Central memory CD4-positive, alpha-beta T cell (primary cell): ENCODE data around the gene CUTA.
"Not testable (repeated sequence)": the region's sequence is repeated elsewhere in the genome, so short reads cannot be mapped to it uniquely, and the experiment has no call there.

ENCODE experiments used
- DNase-seq: peaks from one replicate; pipeline ENCODE4 v3.0.0; 2022

CUTA gene

DNA sequence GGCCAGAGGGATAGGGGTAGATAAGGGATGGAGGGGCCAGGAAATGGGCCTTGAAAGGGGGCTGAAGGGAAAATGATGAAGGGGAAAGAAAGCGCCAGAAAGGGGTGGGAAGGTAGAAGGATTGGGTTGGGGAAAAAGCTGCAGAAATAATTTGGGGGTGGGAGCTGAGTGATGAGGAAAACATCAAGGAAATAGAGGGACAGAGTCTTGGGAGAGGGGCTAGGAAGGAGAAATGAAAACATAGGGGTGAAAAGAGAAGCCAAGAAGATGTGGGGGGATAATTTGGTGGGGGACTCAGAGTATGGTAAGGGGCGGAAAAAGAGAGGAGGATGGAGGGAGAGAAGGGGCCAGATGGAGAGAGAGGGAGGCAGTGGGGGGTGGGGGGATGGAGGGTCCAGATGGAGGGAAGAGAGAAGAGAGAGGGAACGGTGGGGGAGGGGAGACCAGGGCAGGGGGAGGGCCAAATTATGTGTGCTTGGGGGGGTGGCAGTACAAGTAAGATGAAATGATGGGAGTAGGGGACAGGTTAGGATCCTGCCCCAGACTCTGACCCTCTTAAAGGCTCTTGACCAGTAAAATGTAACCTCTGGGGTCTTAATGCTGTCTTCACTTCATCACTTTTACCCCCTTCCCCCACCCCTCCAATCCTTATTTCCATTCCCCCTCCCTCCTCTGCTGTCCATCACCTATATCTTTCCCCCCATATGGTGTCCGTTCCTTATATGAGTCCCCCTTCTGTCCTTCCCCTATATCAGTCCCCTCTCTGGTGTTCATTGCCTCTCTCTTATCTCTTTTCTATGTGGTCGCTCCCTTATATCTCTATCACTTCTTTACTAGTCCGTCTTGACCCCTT, 2.8 kb upstream of the CUTA start:
- DNase-seq: no peak

DNA sequence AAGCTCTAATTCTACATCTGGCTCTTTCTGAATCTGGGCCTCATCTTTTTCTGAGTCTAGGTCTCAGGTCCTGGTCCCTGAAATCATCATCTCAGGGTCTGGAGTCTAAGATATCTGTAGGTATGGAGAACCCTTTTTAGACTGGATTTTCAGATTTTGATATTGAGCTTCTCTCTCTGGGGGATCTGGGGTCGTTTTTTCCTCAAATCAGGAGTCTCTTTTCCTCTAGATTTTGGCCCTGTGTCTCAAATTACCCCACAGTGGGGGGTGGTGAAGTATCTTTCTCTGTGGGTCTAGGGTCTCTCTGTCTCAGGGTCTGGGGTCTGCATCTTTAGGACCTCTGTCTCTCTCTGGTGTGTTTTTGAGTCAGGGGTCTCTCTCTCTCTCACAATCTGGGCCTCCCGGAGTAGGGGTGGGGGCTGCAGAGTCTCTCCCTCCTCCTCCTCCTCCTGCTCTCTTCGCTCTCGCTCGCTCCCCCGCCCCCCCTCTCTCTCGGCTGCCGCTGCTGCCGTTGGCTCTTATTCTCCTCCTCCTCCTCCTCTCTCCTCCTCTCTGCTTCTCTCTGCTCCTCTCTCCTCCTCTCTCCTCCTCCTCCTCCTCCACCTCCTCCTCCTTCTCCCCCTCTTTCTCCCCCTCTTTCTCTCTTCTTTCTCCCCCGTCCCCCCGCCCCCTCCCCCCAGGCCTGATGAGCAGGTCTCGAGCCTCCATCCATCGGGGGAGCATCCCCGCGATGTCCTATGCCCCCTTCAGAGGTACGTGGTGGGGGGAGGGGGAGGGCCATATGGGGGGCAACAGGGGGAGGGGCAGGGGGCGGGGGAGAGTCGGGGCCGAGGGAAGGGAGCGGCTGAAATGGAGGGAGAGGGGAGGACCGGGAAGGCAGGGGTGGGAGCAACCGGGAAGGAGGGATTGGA, 1.9 kb upstream of the CUTA start, which contains the start of gene SYNGAP1:
TSS of gene SYNGAP1 (plus strand) at position 486 of the 911 bp plus-strand sequence. CDS start at position 686, 200 bp downstream.
- no peak for DNase-seq

DNA sequence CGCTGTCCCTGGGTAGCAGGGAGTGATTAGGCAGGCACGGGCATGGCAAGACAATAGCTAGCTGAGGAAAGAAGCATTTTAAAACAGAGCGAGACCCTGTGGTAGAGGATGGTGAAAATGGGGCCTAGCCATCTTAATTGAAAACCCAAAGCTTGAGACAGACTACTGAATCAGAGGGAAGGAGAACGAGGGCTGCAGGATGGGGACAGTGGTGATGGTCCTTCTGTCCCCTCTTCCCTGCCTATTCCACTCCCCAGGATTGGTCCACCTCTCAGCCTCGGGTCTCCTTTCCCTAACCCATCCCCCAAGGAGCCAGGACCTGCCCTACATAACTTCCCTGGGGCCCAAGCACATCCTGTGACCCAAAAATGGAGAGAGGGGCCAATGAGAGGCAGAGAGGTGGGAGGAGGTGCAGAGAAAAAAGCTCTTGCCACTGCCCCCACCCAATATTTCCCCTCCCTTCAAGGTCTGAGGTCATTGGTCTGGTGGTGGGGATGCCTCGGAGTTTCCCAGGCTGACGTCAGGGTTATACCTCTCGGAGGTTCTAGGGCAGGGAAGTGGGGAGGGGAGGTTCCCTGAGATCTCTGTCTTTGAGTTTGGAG, 884 bp upstream of the CUTA start:
- peak; percentile 80 for DNase-seq

DNA sequence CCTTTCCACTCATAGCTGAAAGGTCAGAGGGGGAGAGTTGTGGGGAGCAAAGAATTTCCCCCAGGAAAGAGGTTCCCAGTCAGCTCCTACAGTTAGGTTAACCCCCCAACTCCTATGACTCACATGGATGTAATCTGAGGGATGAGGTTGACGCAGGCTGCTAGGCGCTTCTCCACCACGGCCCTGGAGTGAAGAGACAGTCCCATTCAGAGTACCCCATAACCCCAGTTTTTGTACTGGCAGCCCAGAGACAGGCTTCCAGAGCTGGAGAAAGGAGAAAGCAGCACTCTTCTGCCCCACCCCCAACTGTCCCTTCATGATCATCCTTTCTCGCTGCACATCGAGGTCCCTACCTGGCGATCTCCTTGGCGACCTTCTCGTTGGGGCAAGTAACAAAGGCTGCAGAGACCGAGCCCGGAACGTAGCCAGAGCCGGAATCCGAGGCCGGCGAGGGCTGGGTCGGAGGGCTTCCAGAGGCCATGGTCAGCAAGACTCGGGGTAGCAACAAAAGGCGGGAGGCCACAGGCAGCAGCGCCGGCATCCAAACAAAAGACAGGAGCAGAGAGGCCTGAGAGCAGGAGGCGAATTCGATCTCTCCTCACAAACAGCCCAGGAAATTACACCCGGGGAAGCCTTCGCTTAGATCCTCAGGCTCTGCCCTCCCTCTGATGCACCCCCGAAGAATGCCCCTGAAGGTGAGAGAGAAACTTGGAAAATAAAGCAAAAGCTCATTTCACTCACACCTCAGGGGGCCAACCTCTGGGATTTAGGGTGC, 592 bp downstream of the CUTA start:
- DNase-seq: no peak

DNA sequence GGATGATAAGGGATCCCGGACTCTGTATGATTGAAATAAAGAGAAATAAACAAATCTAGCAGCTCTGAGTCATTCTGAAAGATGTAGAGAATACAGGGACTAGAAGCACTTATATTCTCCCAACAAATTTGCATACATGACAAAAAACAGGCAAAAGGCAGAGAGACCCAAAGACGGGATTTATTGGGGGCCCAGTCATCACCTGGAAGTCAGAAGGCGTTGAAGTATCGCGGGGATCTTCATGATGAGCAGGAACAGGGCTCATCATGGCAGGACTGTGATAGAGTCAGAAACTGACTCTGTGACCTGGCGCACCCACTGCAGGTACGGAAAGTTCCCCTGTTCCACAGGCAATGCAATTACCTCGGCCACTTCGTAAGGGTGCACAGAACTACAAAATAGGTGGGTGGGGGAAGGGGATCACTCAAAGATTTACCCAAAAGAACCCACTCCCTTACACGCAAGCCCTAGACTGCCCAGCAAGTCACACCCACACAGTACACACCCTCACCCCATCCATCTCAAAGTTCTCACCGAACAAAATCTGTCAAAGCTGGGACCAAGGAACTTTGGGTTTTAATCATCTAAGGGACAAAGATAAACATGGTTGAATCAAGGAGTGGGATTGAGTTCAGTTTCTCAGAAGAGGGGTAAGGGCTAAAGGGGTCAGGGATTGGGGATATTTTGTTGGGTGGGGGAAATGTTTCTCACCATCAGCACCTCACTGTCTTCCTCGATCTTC, 1.4 kb downstream of the CUTA start:
- DNase-seq: no peak

DNA sequence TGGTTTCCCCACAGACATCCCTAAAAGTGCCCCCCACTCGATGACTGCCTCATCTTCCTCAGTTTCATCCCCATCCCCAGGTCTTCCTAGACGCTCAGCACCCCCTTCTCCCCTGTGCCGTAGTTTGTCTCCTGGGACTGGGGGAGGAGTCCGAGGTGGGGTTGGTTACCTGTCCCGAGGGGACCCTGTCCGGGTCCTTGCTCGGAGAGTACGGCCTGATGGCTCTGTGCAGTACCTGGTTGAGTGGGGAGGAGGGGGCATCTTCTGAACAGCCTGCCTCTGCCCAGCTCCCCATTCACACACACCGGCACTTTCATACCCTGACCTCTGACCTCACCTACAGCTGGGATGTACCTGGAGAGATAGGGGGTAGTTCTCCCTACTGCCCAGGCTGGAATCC, 2.1 kb downstream of the CUTA start:
- DNase-seq: no peak

DNA sequence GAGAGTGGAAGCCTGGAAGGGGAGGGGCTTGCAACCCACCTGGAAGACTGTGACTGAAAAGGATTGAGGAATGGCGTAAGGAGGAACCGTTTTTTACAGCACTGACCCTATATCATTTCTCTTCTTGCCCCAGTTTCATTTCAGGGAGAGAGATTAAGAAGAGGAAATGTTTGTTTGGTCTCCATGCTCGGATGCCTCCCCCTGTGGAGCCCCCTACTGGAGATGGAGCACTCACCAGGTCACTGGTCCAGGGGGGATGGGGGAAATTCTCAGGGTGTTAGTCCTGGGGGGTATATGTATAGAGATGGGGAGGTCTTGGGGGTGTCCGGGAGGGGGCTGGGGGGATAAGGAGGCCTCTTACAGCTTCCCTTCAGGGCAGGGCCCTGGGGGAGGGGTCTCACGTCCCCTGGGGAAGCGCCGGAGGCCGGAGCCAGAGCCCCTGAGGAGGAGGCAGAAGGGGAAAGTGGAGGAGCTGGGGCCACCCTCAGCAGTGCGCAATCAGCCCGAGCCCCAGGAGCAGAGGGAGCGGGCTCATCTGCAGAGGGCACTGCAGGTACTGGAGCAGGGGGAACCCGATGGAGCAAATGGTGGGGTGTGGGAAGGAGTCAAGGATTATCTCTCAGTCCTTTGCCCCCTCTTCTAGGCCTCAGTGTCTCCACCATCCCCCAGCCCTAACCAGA, 3.2 kb downstream of the CUTA start:
- no peak for DNase-seq

DNA sequence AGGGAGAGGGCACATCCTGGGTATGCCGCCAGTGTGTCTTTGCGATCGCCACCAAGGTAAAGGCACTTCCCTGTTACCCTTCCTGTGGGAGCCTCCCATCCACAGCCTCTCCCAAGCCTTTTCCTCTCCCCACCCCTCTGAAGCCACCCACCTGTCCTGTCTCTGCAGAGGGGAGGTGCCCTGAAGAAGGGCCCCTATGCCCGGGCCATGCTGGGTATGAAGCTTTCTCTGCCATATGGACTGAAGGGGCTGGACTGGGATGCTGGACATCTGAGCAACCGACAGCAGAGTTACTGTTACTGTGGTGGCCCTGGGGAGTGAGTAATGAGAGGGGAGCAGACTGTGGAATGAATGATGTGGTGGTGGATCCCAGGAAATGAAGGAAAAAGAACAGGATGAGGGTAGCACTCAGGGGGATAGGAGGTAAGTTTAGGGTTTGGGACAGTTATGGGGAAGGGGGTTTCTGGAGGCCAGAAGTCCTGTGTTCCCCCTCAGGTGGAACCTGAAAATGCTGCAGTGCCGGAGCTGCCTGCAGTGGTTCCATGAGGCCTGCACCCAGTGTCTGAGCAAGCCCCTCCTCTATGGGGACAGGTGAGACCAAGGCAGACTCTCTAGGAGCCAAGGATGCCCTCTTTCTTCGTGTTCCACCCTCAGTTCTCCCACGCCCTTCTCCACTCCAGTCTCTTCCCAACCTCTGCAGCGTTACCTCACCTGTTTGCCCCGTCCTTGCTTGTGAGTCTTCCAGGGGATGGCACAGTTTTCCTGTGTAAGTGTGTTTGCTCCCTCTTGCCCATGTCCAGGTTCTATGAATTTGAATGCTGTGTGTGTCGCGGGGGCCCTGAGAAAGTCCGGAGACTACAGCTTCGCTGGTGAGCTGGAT, 4.4 kb downstream of the CUTA start:
- no peak for DNase-seq

DNA sequence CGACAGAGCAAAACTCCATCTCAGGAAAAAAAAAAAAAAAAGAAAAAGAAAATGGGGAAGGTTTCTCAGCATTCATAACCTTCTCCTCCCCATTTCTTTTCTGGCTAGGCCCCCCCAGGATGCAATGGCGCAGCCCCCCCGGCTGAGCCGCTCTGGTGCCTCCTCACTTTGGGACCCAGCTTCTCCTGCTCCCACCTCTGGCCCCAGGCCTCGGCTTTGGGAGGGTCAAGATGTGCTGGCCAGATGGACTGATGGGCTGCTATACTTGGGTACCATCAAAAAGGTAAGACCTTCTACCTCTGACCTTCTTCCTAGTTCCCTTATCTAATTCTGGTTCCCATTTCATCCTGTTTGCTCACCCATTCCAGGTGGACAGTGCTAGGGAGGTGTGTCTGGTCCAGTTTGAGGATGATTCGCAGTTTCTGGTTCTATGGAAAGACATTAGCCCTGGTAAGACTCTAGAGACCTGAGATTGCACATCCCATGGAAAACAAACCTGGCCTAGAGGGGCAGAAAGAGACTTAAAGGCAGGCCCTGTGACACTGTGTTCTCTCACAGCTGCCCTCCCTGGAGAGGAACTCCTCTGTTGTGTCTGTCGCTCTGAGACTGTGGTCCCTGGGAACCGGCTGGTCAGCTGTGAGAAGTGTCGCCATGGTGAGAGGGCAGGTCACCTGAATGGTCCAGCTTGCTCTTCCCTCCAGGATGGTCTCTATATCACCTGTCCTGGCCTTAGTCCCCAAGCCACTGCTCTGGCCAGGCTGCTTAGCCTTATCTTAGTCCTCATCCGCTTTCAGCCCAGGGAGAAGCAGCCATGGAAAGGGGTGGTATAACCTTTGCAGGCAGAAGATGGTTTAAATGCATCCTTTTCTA, 5.5 kb downstream of the CUTA start:
- DNase-seq: no peak

DNA sequence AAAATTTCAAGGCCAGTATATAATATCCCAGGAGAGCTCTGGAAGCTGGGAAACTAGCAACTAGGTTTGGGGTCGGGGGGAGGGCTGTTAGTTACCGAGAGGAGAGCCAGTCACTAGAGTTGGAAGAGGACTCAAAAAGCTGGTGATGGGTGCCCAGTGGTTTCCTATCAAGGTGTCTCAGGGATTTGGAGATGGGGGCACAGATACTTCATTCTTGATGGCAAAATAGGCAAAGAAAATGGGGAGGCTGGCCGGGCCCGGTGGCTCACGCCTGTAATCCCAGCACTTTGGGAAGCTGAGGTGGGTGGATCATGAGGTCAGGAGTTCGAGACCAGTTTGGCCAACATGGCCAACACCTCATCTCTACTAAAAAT, 6.3 kb downstream of the CUTA start:
- DNase-seq: no peak

DNA sequence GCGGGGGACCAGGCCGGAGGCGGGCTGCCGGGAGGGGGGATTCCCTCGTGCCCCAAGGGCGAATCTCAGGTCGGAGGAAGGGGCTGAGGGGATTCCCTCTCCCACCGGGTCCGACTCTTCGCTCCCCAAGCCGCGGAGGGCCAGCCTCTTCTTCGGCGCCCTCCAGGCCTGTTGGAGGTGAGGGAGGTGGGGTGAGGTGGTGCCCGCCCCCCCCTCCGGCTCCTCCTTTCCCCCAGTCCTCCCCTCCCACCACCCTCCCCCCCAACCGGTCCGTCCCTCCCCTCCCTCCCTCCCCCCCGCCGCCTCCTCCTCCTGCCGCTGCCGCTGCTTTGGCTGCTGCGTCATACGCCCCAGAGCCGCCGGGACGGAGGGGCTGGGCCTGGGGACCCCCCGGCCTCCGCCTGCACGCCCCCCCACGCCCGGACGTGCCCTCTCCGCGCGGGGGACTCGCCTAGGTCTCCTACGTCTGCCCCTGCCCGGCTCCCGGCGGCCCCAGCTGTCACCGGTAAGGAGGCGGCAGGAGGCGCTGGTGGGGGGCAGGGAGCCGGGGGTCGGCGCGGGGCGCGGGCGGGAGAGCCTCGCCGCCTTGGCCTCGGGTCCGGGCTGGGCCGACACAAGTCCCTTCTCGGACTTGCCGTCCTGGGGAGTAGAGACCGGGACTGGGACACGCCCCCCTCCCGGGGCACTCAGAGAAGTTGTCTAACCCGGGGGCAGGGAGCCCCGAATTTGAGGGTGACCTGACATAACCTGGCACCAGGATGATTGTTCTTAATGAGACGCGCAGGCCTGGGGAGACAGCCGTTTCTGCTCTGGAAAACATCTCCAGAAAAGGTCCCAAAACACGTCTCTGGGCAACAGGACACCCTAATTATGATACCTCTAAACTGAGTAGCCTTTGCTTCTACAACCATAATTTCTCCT, 6.9 kb downstream of the CUTA start, which contains the start of gene PHF1:
TSS of gene PHF1 (plus strand) at position 304 of the 921 bp plus-strand sequence. CDS start 1,250 bp downstream, outside the sequence.
- DNase-seq: no peak

DNA sequence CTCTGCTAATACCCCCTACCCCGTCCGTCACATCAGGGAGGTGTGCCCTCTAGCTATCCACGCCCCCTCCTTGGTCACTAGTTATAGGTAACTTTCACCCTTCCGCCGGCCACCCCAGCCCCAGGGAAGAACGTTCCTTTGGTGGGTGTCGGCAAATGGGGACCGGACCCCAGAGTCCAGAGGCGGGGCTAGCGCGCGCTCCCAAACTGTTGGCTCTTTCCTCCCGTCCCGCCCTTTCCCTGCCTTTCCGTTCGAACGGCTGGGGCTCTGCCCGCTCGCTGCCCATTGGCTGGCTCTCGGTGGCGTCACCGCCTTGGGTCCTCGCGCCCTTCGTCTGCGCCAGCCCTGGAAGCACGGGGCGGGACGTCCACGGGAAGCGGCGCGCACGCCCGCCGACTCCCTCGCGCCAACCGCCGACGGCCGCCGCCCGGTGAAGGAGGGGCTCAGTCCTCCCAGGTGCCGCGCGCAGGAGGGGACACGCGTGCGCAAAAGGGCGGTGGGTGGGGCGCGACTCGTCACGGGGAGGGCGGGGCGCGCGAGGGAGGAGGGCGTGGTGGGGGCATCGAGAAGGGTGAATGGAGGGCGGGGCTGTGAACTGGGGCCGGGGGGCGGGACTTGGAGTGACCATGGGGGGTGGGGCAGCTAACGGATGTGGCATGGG, 7.7 kb downstream of the CUTA start:
- peak; percentile 98 for DNase-seq

DNA sequence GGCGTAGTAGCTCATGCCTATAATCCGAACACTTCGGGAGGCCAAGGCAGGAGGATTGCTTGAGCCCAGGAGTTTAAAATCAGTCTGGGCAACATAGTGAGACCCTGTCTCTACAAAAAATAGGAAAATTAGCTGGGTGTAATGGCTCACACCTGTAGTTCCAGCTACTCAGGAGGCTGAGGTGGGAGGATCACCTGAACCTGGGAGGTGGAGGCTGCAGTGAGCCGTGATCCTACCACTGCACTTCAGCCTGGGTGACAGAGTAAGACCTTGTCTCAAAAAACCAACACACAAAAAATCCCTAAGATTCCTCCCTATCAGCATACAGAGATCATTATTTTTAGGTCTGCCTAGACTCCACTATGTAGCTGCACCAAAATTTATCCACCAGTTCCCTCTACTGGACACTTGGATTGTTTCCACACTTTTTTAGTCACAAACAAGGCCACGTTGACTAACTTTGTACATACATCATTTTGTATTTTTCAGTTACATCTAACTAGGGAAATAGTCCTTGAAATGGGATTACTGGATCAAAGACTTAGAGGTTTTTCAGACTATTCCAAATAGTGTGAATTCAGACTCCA, 10.7 kb downstream of the CUTA start:
- DNase-seq: no peak

DNA sequence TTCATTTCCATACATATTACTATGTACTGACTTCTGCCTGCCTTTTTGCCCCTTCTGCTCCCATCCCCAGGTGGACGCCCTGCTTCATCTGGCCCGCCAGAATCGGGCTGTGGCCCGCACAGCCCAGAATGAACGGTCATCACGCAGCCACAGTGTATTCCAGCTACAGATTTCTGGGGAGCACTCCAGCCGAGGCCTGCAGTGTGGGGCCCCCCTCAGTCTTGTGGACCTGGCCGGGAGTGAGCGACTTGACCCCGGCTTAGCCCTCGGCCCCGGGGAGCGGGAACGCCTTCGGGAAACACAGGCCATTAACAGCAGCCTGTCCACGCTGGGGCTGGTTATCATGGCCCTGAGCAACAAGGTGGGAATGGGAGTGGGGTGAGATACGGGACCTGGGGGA, 11.8 kb downstream of the CUTA start:
- no peak for DNase-seq

DNA sequence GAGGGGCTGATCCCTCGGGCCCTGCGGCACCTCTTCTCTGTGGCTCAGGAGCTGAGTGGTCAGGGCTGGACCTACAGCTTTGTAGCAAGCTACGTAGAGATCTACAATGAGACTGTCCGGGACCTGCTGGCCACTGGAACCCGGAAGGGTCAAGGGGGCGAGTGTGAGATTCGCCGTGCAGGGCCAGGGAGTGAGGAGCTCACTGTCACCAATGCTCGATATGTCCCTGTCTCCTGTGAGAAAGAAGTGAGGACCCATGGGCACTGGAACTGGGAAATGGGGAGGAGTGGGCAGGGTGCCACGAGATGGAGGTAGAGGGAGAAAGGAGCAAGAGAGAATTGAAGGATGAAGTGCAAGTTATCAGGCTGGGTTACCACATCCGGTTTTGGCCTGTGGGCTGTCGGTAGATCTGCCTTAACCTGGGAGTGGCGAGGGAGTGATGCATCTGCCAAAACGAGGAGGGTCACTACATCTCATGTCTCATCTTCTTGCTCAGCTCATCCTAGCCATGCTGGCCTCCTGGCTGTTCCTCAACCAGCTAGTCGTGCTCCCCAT, 12.4 kb downstream of the CUTA start:
- DNase-seq: no peak

DNA sequence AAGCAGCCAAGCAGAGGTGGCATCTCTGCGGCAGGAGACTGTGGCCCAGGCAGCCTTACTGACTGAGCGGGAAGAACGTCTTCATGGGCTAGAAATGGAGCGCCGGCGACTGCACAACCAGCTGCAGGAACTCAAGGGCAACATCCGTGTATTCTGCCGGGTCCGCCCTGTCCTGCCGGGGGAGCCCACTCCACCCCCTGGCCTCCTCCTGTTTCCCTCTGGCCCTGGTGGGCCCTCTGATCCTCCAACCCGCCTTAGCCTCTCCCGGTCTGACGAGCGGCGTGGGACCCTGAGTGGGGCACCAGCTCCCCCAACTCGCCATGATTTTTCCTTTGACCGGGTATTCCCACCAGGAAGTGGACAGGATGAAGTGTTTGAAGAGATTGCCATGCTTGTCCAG, 13.0 kb downstream of the CUTA start:
- DNase-seq: no peak

DNA sequence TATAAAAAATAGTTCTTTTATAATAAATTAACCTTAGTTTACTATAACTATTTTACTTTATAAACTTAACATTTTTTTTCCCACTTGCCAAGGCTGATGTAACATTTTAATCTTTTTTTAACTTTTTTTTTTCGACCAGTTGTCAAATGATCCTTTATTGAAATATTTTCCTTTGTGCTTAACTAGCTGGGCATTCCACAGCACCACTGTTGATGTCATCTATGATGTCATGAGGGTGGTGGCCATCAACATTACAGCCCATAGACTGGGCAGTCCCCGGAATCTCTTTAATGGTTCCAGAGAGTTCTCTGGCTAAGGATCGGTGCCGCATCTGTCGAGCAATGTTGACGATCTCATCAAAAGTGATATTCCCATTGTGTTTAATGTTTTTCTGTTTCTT, 18.0 kb downstream of the CUTA start:
- not testable (repeated sequence) for DNase-seq
